Fibroblast of lung (primary cell): ENCODE measurements around the gene HOXD4.

Experiments
- EZH2 ChIP-seq: IDR thresholded peaks from 2 replicates; pipeline ENCODE4 v1.5.1; 2012; ENCODE audit warnings: low read length, control low read depth, mild to moderate bottlenecking; ENCODE audit errors: missing control alignments
- TF ChIP-seq, protein P1 (sequence below), 2 donors: IDR thresholded peaks in 1 of 2; conservative IDR thresholded peaks in 1 of 2; 1 replicate in 1 of 2; 2 replicates in 1 of 2; pipeline ENCODE4 v1.5.1; 2011 to 2012; ENCODE audit warnings: low read length in 2 of 2, control low read depth in 1 of 2, inconsistent platforms in 1 of 2, low read depth in 1 of 2, mild to moderate bottlenecking in 1 of 2

DNA sequence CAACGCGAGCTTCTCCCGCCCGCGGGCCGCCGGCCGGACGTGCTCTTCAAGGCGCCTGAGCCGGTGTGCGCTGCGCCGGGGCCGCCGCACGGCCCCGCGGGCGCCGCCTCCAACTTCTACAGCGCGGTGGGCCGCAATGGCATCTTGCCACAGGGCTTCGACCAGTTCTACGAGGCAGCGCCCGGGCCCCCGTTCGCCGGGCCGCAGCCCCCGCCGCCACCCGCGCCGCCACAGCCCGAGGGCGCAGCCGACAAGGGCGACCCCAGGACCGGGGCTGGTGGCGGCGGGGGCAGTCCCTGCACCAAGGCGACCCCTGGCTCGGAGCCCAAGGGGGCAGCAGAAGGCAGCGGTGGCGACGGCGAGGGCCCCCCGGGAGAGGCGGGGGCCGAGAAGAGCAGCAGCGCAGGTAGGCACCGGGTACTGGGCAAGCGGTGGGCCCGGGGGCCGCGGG, 43.6 kb upstream of the HOXD4 start:
- TF ChIP-seq, protein P1, sequence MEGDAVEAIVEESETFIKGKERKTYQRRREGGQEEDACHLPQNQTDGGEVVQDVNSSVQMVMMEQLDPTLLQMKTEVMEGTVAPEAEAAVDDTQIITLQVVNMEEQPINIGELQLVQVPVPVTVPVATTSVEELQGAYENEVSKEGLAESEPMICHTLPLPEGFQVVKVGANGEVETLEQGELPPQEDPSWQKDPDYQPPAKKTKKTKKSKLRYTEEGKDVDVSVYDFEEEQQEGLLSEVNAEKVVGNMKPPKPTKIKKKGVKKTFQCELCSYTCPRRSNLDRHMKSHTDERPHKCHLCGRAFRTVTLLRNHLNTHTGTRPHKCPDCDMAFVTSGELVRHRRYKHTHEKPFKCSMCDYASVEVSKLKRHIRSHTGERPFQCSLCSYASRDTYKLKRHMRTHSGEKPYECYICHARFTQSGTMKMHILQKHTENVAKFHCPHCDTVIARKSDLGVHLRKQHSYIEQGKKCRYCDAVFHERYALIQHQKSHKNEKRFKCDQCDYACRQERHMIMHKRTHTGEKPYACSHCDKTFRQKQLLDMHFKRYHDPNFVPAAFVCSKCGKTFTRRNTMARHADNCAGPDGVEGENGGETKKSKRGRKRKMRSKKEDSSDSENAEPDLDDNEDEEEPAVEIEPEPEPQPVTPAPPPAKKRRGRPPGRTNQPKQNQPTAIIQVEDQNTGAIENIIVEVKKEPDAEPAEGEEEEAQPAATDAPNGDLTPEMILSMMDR (conservative IDR thresholded peaks at IDR 0.05 in 1 of 2, IDR thresholded peaks at IDR 0.05 in 1 of 2; ENCODE audit: low read depth in 1 of 2, low read length in 2 of 2), result no peak
- TF ChIP-seq EZH2, result no peak
